Kidney capillary endothelial cell (primary cell): ENCODE results near the gene ZSWIM4.

ENCODE experiments used
- DNase-seq: peaks from one replicate; pipeline ENCODE4 v3.0.0-alpha.2; 2018; ENCODE audit warnings: low spot score

The ZSWIM4 gene

GRCh38 chr19:13812544-13812943, 17.3 kb downstream of the ZSWIM4 start:
- DNase-seq, result no peak

GRCh38 chr19:13813147-13813546, 17.9 kb downstream of the ZSWIM4 start:
- no peak for DNase-seq

GRCh38 chr19:13814550-13814949, 19.3 kb downstream of the ZSWIM4 start:
- DNase-seq, result no peak

GRCh38 chr19:13817018-13817614, 21.9 kb downstream of the ZSWIM4 start:
- no peak for DNase-seq

- no peak for DNase-seq
Observed at GRCh38 chr19:13817615-13818371, 22.6 kb downstream of the ZSWIM4 start.

- no peak for DNase-seq
Observed at GRCh38 chr19:13819238-13819637, 24.0 kb downstream of the ZSWIM4 start.

- DNase-seq, result no peak
Observed at GRCh38 chr19:13821292-13821691, 26.0 kb downstream of the ZSWIM4 start.

GRCh38 chr19:13823256-13823655, 28.0 kb downstream of the ZSWIM4 start:
- DNase-seq, result no peak

GRCh38 chr19:13823901-13824300, 28.7 kb downstream of the ZSWIM4 start:
- DNase-seq, result no peak

GRCh38 chr19:13824703-13825102, 29.5 kb downstream of the ZSWIM4 start:
- no peak for DNase-seq

- no peak for DNase-seq
Observed at GRCh38 chr19:13825489-13826441, 30.5 kb downstream of the ZSWIM4 start.

- no peak for DNase-seq
Observed at GRCh38 chr19:13826652-13827235, 31.5 kb downstream of the ZSWIM4 start.

GRCh38 chr19:13827656-13828055, 32.4 kb downstream of the ZSWIM4 start:
- no peak for DNase-seq

GRCh38 chr19:13830114-13830740, 35.0 kb downstream of the ZSWIM4 start:
- no peak for DNase-seq

- DNase-seq, result no peak
Observed at GRCh38 chr19:13830741-13831536, 35.7 kb downstream of the ZSWIM4 start.

- no peak for DNase-seq
Observed at GRCh38 chr19:13831537-13832467, 36.6 kb downstream of the ZSWIM4 start.

- peak; percentile 75 for DNase-seq
Observed at GRCh38 chr19:13833330-13834243, 38.3 kb downstream of the ZSWIM4 start.

GRCh38 chr19:13834244-13835069, 39.2 kb downstream of the ZSWIM4 start:
- DNase-seq, result no peak
